K562 (cell line): ENCODE results near the gene MYO1D. TPM values are rescaled to one million over a fixed set of nuclear protein-coding genes. Genes with fewer than 3 reads are reported as not detected.

ENCODE experiments used
- ATAC-seq: fragments of 200-7000 bp; cut with Tn5 transposase; 3 replicates; pipeline ENCODE4 v1.9.1; 2020; ENCODE audit warnings: moderate library complexity
- BruUV-seq: library from RNA; stranded (reverse); fragments of 400-500 nt; replicated peaks from 2 replicates; lab custom pipeline; 2021; lab: Mats Ljungman, UMichigan
- CTCF ChIA-PET: fragments of 300-600 bp; formaldehyde crosslinking; extraction: SDS; loops from one replicate; lab custom pipeline; 2021; ENCODE audit warnings: low intra/inter-chr PET ratio; lab: Yijun Ruan, JAX
- POLR2A ChIA-PET: fragments of 300-600, 350-650 bp; sonication (Branson Sonifier 250); formaldehyde crosslinking; extraction: SDS; loops from one replicate; lab custom pipeline; 2021; ENCODE audit warnings: antibody characterized with exemption, inconsistent platforms; lab: Yijun Ruan, JAX
- DNase-seq, 4 experiments: peaks; one replicate each; pipeline versions ENCODE4 v3.0.0 to v3.0.0-alpha.2; 2011 to 2018; ENCODE audit warnings: low spot score in 3 of 4, mixed read lengths in 3 of 4; ENCODE audit errors: extremely low read depth in 1 of 4
- FAIRE-seq: peaks from 2 replicates; lab custom pipeline; 2011; peaks lifted over from hg19 to GRCh38; lab: Jason Lieb, UNC
- H2AFZ ChIP-seq: 2 replicates; pipeline ENCODE4 v1.6.0; 2011; ENCODE audit warnings: low read depth, low read length, control low read depth, inconsistent platforms
- H3K27ac ChIP-seq: fragments of 200-600 bp; 3 replicates; pipeline ENCODE4 v1.8.0; 2011; ENCODE audit warnings: low read depth, mild to moderate bottlenecking, control low read depth, inconsistent platforms, low read length, moderate library complexity, mixed read lengths; ENCODE audit errors: extremely low read depth
- H3K27me3 ChIP-seq, 2 experiments: fragments of 300-600 bp in 1 of 2; 2 replicates in 1 of 2; 3 replicates in 1 of 2; pipeline versions ENCODE4 v1.6.0 to v1.8.0; 2011; ENCODE audit warnings: inconsistent platforms in 2 of 2, low read length in 2 of 2, mild to moderate bottlenecking in 1 of 2, mixed read lengths in 1 of 2, moderate library complexity in 1 of 2; ENCODE audit not compliant: control insufficient read depth in 2 of 2, insufficient read depth in 2 of 2
- H3K36me3 ChIP-seq: fragments of 300-600 bp; 3 replicates; pipeline ENCODE4 v1.8.0; 2011; ENCODE audit warnings: mild to moderate bottlenecking, low read length, inconsistent platforms; ENCODE audit not compliant: control insufficient read depth, insufficient read depth
- H3K4me1 ChIP-seq, 2 experiments: fragments of 200-600 bp in 1 of 2; replicated peaks in 1 of 2; 2 replicates in 1 of 2; 3 replicates in 1 of 2; pipeline versions ENCODE4 v1.5.1 to v1.8.0; 2011; ENCODE audit warnings: inconsistent platforms in 2 of 2, low read length in 2 of 2, mild to moderate bottlenecking in 1 of 2, mixed read lengths in 1 of 2, moderate library complexity in 1 of 2; ENCODE audit not compliant: control insufficient read depth in 2 of 2, insufficient read depth in 2 of 2
- H3K4me2 ChIP-seq: 2 replicates; pipeline ENCODE4 v1.6.1; 2011; ENCODE audit warnings: low read length, control low read depth, inconsistent platforms, mixed read lengths; ENCODE audit not compliant: insufficient read depth
- H3K4me3 ChIP-seq: fragments of 200-600 bp; sonication (generic), shearing (Covaris generic); 2 replicates; pipeline ENCODE4 v1.5.1; 2016; ENCODE audit warnings: control low read depth, inconsistent platforms
- H3K79me2 ChIP-seq: fragments of 200-600 bp; 3 replicates; pipeline ENCODE4 v1.8.0; 2011; ENCODE audit warnings: low read length, inconsistent platforms; ENCODE audit not compliant: control insufficient read depth, insufficient read depth
- H3K9ac ChIP-seq, 2 experiments: 2 replicates each; pipeline versions ENCODE4 v1.6.0 to v1.6.1; 2011; ENCODE audit warnings: low read depth in 2 of 2, low read length in 2 of 2, control low read depth in 1 of 2, inconsistent platforms in 1 of 2, mild to moderate bottlenecking in 1 of 2, mixed read lengths in 1 of 2; ENCODE audit not compliant: insufficient read depth in 1 of 2
- H3K9me1 ChIP-seq: one replicate; pipeline ENCODE4 v1.6.0; 2011; ENCODE audit warnings: inconsistent platforms, mild to moderate bottlenecking, low read length, moderate library complexity; ENCODE audit not compliant: control insufficient read depth, insufficient read depth
- H3K9me3 ChIP-seq: replicated peaks from 2 replicates; pipeline ENCODE4 v1.5.1; 2011; ENCODE audit warnings: low read depth, low read length, inconsistent platforms; ENCODE audit not compliant: control insufficient read depth, insufficient read depth
- H4K20me1 ChIP-seq: replicated peaks from 2 replicates; pipeline ENCODE4 v1.6.1; 2011; ENCODE audit warnings: low read length, inconsistent platforms, mixed read lengths; ENCODE audit not compliant: control insufficient read depth, insufficient read depth
- EWSR1 ChIP-seq: fragments of 450-650 bp; IDR thresholded peaks from 2 replicates; pipeline ENCODE4 v1.6.1; 2018; ENCODE audit warnings: borderline replicate concordance, mild to moderate bottlenecking, low read depth, moderate library complexity; ENCODE audit not compliant: partially characterized antibody
- GTF2E2 ChIP-seq: fragments of 200-800 bp; sonication (Bioruptor generic); IDR thresholded peaks from 2 replicates; pipeline ENCODE4 v1.6.1; 2016; ENCODE audit warnings: missing genetic modification characterization, missing compliant biosample characterization
- HNRNPL ChIP-seq: fragments of 200-400 bp; formaldehyde crosslinking; IDR thresholded peaks from 2 replicates; pipeline ENCODE4 v1.6.1; 2017; ENCODE audit warnings: low read depth, mild to moderate bottlenecking, low read length
- LEF1 ChIP-seq: fragments of 450-650 bp; IDR thresholded peaks from 2 replicates; pipeline ENCODE4 v1.6.1; 2016; ENCODE audit warnings: mild to moderate bottlenecking
- MXI1 ChIP-seq: IDR thresholded peaks from 2 replicates; pipeline ENCODE4 v1.6.1; 2011; ENCODE audit warnings: low read depth, mild to moderate bottlenecking, improper control_type of control experiment, low read length
- PPARD ChIP-seq: fragments of 250-450 bp; sonication (Bioruptor Pico); IDR thresholded peaks from 2 replicates; pipeline ENCODE4 v1.8.0; 2022; ENCODE audit warnings: inconsistent platforms, mild to moderate bottlenecking, moderate library complexity
- RBM15 ChIP-seq: fragments of 200-400 bp; formaldehyde crosslinking; IDR thresholded peaks from 2 replicates; pipeline ENCODE4 v1.6.1; 2018; ENCODE audit warnings: mild to moderate bottlenecking, low read length, moderate library complexity; ENCODE audit not compliant: insufficient read depth
- SP1 ChIP-seq: sonication (generic); formaldehyde crosslinking; IDR thresholded peaks from 2 replicates; pipeline ENCODE4 v1.8.1; 2022; ENCODE audit warnings: mild to moderate bottlenecking, missing genetic modification reagents
- TFAM ChIP-seq: fragments of 250-450 bp; sonication (Bioruptor Pico); conservative IDR thresholded peaks from 2 replicates; pipeline ENCODE4 v1.5.0; 2021; ENCODE audit warnings: mild to moderate bottlenecking, moderate library complexity
- ZNF316 ChIP-seq: fragments of 450-650 bp; IDR thresholded peaks from 2 replicates; pipeline ENCODE4 v1.6.1; 2016
- in situ Hi-C: fragments of 300-500 bp; cut with MboI; formaldehyde crosslinking; loops from 4 replicates; pipeline ENCODE4 v1.15.0; 2018; ENCODE audit warnings: inconsistent platforms, mixed read lengths
- intact Hi-C: fragments of 100-400 bp; cut with micrococcal nuclease; formaldehyde crosslinking; loops from 2 replicates; pipeline ENCODE4 v1.14.2; 2022
- polyA plus RNA-seq, 8 experiments: library from polyadenylated mRNA; depleted of rRNA in 4 of 8; stranded (reverse) in 5 of 8; unstranded in 3 of 8; fragments of >200 nt; fragmentation: Nextera tagmentation in 2 of 8; fragmentation: Illumina TruSeq in 1 of 8; extraction: Ambion mirVana in 2 of 8; extraction: Trizol in 1 of 8; gene quantifications; 2 replicates each; pipeline versions ENCODE4 v1.2.1 to v1.2.3, GENCODE V29; 2011 to 2014; ENCODE audit warnings: inconsistent platforms in 1 of 8, missing spikeins in 1 of 8
- total RNA-seq, 7 experiments: library from RNA; depleted of rRNA in 6 of 7; stranded (reverse); fragments of >200 nt in 6 of 7; fragmentation: Illumina TruSeq in 2 of 7; extraction: Trizol in 2 of 7; gene quantifications; 2 replicates each; pipeline versions ENCODE4 v1.2.1 to v1.2.3, GENCODE V29; 2011 to 2021; ENCODE audit warnings: low replicate concordance in 1 of 7

MYO1D gene
- total and polyA plus RNA-seq, 9 of the 15 experiments (the other 6 are each of a cell fraction or from before 2014, with no cell fraction given), result 2.1 to 71.2 (median 45.4) TPM

DNA sequence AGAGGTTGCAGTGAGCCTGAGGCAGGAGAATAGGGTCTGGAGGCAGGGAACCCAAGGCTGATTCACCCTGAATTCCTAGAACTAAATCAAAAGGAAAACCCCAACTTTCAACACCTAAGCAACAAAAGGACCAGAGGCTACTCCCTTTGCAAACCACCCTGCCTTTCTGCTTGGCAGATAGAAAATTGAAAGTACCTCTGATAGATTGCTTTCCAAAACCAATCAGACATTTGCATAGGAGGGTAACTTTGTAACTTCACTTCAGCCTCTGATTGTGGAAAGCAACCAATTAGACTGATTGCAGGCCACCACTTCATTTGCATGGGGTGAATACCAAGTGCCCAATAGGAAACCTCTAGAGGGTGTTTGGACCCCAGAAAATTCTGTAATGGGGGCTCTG, 40.2 kb upstream of the MYO1D start:
- no peak for FAIRE-seq
- no peak overlapping the region for H3K4me3 ChIP-seq
- no peaks in the 10 kb centered on the region for H4K20me1 ChIP-seq
- no peaks in the 10 kb centered on the region for H3K9me1 ChIP-seq
- no peak overlapping the region for H3K4me2 ChIP-seq
- TF ChIP-seq ZNF316 (no peak), SP1 (CRISPR knock-in tag) (no peak), LEF1 (no peak), MXI1 (no peak), RBM15 (no peak), PPARD (CRISPR knock-in tag) (no peak), HNRNPL (no peak), EWSR1 (no peak), TFAM (CRISPR knock-in tag) (no peak), GTF2E2 (no peak)
- intact Hi-C loops, result no loop called here
- CTCF ChIA-PET, result no interaction called here
- H3K9ac ChIP-seq, result no peak overlapping the region
- DNase-seq, result no peak
- POLR2A ChIA-PET, result interaction anchor here (4.8 kb wide), 1 partner anchor 12 kb away, joined by 26 read pairs; the partner anchor contains the start of gene TMEM98
- no TSS peak for BruUV-seq
- no peak for ATAC-seq
- peaks cover 18 to 39% of the 10 kb centered on the region in 2 experiments for H3K4me1 ChIP-seq
- H3K79me2 ChIP-seq, result no peaks in the 10 kb centered on the region
- H3K36me3 ChIP-seq, result no peaks in the 10 kb centered on the region
- no peak overlapping the region for H2AFZ ChIP-seq
- H3K27ac ChIP-seq, result no peak overlapping the region
- in situ Hi-C loops, result no loop called here
- H3K9me3 ChIP-seq, result no peaks in the 10 kb centered on the region; the same call in 1 of the 2 replicates
- no peaks in the 10 kb centered on the region for H3K27me3 ChIP-seq
